Measurements from ENCODE around the gene BEND4.
"Not testable (repeated sequence)": the region's sequence is repeated elsewhere in the genome, so short reads cannot be mapped to it uniquely, and the experiment has no call there.

DNA sequence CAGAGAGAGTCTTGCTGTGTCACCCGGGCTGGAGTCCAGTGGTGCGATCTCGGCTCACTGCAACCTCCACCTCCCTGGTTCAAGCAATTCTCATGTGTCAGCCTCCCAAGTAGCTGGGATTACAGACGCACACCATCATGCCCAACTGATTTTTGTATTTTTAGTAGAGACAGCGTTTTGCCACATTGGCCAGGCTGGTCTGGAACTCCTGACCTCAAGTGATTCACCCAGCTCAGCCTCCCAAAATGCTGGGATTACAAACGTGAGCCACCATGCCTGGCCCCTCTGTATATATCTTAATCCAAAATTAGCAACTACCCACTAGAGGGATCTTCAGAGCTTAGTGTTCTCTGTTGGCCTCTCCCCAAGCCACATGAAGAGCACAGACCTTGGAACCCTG, 13.7 kb upstream of the BEND4 start:
- TF ChIP-seq POLR2A (IDR thresholded peaks at IDR 0.05; ENCODE audit: low read length); GATA1 (IDR thresholded peaks at IDR 0.05; ENCODE audit: low read depth, low read length): not testable (repeated sequence)

Measured in erythroblast (primary cell).